Inferior parietal cortex (tissue), 1 donor: ENCODE measurements around the gene UBA1.
A peak's percentile ranks its signal among the peaks of the same experiment; 100 is the strongest.

Experiments
- DNase-seq: peaks from one replicate; pipeline ENCODE4 v3.0.0-alpha.2; 2016; ENCODE audit errors: extremely low spot score

UBA1 gene

GRCh38 chrX:47187106-47187677 is 6.4 kb upstream of the UBA1 start:
- no peak for DNase-seq

- no peak for DNase-seq
Measured at GRCh38 chrX:47189906-47190305, 3.7 kb upstream of the UBA1 start.

GRCh38 chrX:47190445-47191269 is 3.0 kb upstream of the UBA1 start:
- DNase-seq = peak; percentile 82

GRCh38 chrX:47191331-47191730 is 2.3 kb upstream of the UBA1 start:
- no peak for DNase-seq

GRCh38 chrX:47191806-47192401 is 1.7 kb upstream of the UBA1 start:
- no peak for DNase-seq

- DNase-seq = no peak
Measured at GRCh38 chrX:47194194-47194787, 662 bp downstream of the UBA1 start.

- no peak for DNase-seq
Measured at GRCh38 chrX:47196098-47196497, 2.5 kb downstream of the UBA1 start.

- DNase-seq = no peak
Measured at GRCh38 chrX:47197526-47197925, 3.9 kb downstream of the UBA1 start.

GRCh38 chrX:47198026-47198686 is 4.5 kb downstream of the UBA1 start:
- DNase-seq = no peak

- DNase-seq = no peak
Measured at GRCh38 chrX:47198687-47199080, 5.1 kb downstream of the UBA1 start.

- DNase-seq = no peak
Measured at GRCh38 chrX:47199286-47199685, 5.7 kb downstream of the UBA1 start.

GRCh38 chrX:47200385-47201150 is 6.9 kb downstream of the UBA1 start:
- DNase-seq = no peak

GRCh38 chrX:47201345-47201944 is 7.8 kb downstream of the UBA1 start:
- no peak for DNase-seq

GRCh38 chrX:47202316-47202715 is 8.7 kb downstream of the UBA1 start:
- no peak for DNase-seq

GRCh38 chrX:47202877-47203276 is 9.2 kb downstream of the UBA1 start:
- DNase-seq = no peak

GRCh38 chrX:47204970-47205369 is 11.3 kb downstream of the UBA1 start:
- DNase-seq = no peak

GRCh38 chrX:47206316-47206715 is 12.7 kb downstream of the UBA1 start:
- DNase-seq = no peak

GRCh38 chrX:47208108-47208507 is 14.5 kb downstream of the UBA1 start:
- DNase-seq = no peak

GRCh38 chrX:47209508-47210238 is 16.0 kb downstream of the UBA1 start:
- no peak for DNase-seq
